ENCODE results near the gene LIN7A. TPM values are rescaled to one million over a fixed set of nuclear protein-coding genes. Genes with fewer than 3 reads are reported as not detected.

Gene LIN7A
- total RNA-seq, 1 donor from 2014 or later = 0.51 TPM

DNA sequence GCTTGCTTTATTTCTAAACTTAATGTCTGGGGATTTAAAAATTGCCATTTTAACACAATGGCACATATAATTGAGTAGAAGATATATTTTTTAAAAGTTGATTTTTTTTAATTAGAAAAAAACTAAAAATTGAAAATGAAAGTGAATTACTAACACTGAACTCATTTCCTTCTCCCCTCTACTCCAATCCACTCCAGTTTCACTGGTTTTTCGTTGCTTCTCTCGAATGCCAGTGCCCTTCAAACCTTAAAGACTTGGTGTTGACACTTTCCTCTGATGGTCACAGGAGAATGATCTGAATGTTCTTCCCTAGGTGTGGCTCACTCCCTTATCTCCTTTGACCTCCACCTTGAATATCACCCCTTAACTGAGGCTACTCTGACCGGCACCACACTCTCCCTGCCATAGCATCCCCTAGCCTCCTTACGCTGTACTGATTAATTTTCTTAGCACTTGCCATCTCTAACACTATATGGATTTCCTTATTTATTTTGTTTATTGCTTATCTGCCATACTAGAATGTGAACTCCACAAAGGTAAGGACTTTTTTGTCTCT, 107.1 kb downstream of the LIN7A start:
- Mint-ChIP-seq H3K4me3 (no peak overlapping the region), H3K9me3 (no peaks in the 10 kb centered on the region), H3K36me3 (ENCODE audit: low read depth) (no peaks in the 10 kb centered on the region), H3K27ac (no peak overlapping the region), H3K4me1 (no peaks in the 10 kb centered on the region), H3K27me3 (no peaks in the 10 kb centered on the region)
- DNase-seq = no peak
- intact Hi-C loops (cut with micrococcal nuclease) = no loop called here

- Mint-ChIP-seq H3K27me3 (no peaks in the 10 kb centered on the region), H3K9me3 (no peaks in the 10 kb centered on the region), H3K4me1 (no peaks in the 10 kb centered on the region), H3K4me3 (no peak overlapping the region), H3K27ac (no peak overlapping the region), H3K36me3 (ENCODE audit: low read depth) (no peaks in the 10 kb centered on the region)
- DNase-seq = no peak
- intact Hi-C loops (cut with micrococcal nuclease) = no loop called here
Observed at GRCh38 chr12:80829767-80830166, 108.0 kb downstream of the LIN7A start.

GRCh38 chr12:80825506-80825905, 112.2 kb downstream of the LIN7A start:
- no peak overlapping the region for H3K27ac Mint-ChIP-seq
- intact Hi-C loops (cut with micrococcal nuclease) = no loop called here

GRCh38 chr12:80823393-80823792, 114.3 kb downstream of the LIN7A start:
- no peak overlapping the region for H3K27ac Mint-ChIP-seq
- no peaks in the 10 kb centered on the region for H3K9me3 Mint-ChIP-seq
- intact Hi-C loops (cut with micrococcal nuclease) = no loop called here
- no peaks in the 10 kb centered on the region for H3K27me3 Mint-ChIP-seq
- no peak for DNase-seq
- no peak overlapping the region for H3K4me3 Mint-ChIP-seq
- no peaks in the 10 kb centered on the region for H3K4me1 Mint-ChIP-seq
- H3K36me3 Mint-ChIP-seq (ENCODE audit: low read depth) = no peaks in the 10 kb centered on the region

More at GRCh38 chr12:80825506-80825905, 112.2 kb downstream of the LIN7A start:
- Mint-ChIP-seq H3K4me1 (no peaks in the 10 kb centered on the region), H3K36me3 (ENCODE audit: low read depth) (no peaks in the 10 kb centered on the region), H3K4me3 (no peak overlapping the region), H3K27me3 (no peaks in the 10 kb centered on the region), H3K9me3 (no peaks in the 10 kb centered on the region)
- DNase-seq = no peak

DNA sequence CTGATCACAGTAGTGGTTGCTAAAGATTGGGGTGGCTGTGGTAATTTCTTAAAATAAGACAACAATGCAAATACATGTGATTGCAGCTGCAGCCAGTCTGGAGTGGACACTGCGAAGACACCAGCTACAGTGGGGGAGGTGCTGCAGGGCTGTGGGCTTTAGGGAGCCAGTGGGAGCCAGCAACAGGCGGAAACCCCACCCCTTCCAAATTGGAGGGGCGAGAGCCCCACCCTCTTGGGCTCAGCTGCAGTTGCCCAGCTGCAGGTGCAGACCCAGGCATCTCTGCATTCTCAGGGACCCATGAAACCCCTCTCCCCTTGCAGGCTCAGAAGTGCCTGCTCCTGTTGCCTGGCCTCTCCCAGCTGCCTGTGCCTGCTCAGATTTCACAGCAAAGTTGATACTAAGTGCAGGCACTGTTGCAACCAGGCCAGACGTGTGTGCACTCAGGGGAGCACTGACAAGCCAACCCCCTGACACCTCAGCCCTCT, 116.2 kb downstream of the LIN7A start:
- Mint-ChIP-seq H3K36me3 (ENCODE audit: low read depth) (no peaks in the 10 kb centered on the region), H3K27ac (no peak overlapping the region), H3K27me3 (no peaks in the 10 kb centered on the region), H3K9me3 (no peaks in the 10 kb centered on the region), H3K4me1 (no peaks in the 10 kb centered on the region), H3K4me3 (no peak overlapping the region)
- intact Hi-C loops (cut with micrococcal nuclease) = no loop called here
- DNase-seq = no peak

GRCh38 chr12:80818878-80819277, 118.9 kb downstream of the LIN7A start:
- intact Hi-C loops (cut with micrococcal nuclease) = no loop called here
- Mint-ChIP-seq H3K36me3 (ENCODE audit: low read depth) (no peaks in the 10 kb centered on the region), H3K4me1 (no peaks in the 10 kb centered on the region), H3K9me3 (no peaks in the 10 kb centered on the region), H3K4me3 (no peak overlapping the region), H3K27me3 (no peaks in the 10 kb centered on the region), H3K27ac (no peak overlapping the region)
- no peak for DNase-seq

DNA sequence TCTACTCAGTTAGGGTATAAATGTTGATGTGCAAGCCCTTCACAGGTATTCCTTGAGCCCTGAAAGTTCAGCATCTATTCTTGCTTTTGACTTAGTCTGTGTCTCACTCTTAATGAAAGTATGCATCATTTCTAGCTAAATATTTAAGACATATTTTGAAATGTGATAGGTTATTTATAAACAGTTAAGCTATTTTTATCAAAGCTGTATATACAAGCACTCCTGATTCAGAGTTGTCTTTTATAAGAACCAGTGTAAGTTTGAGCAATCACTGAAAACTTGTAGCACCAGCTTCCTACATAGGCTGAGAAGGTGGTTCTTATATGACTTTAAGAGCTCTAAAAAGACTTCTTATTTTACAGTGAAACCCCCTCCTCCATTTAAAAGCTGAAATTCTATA, 122.4 kb downstream of the LIN7A start:
- intact Hi-C loops (cut with micrococcal nuclease) = no loop called here
- H3K9me3 Mint-ChIP-seq = no peaks in the 10 kb centered on the region
- no peak overlapping the region for H3K4me3 Mint-ChIP-seq
- no peaks in the 10 kb centered on the region for H3K27me3 Mint-ChIP-seq
- DNase-seq = no peak
- H3K4me1 Mint-ChIP-seq = no peaks in the 10 kb centered on the region
- H3K36me3 Mint-ChIP-seq (ENCODE audit: low read depth) = no peaks in the 10 kb centered on the region
- no peak overlapping the region for H3K27ac Mint-ChIP-seq

DNA sequence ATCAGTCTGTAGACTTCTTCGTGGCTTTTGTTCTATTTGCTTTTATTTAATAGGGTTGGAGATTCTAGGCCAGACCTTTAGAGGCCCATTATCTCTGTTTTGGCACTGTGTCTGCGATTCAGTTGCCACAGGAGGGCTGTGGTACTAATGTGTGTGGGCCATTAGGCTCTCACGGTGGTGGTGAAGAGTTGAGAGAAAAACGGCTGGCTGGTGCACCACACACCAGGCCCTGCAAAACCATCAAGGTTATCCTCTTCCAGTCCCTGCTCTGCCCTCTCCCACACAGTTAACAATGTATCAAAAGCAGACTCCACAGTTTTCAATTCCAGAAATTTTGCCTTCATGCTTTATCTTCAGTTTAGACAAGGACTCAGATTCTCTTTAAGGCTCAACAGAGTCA, 123.3 kb downstream of the LIN7A start:
- no peak overlapping the region for H3K27ac Mint-ChIP-seq
- intact Hi-C loops (cut with micrococcal nuclease) = no loop called here
- no peaks in the 10 kb centered on the region for H3K4me1 Mint-ChIP-seq
- H3K36me3 Mint-ChIP-seq (ENCODE audit: low read depth) = no peaks in the 10 kb centered on the region
- no peak overlapping the region for H3K4me3 Mint-ChIP-seq
- DNase-seq = no peak
- H3K9me3 Mint-ChIP-seq = no peaks in the 10 kb centered on the region
- H3K27me3 Mint-ChIP-seq = no peaks in the 10 kb centered on the region

DNA sequence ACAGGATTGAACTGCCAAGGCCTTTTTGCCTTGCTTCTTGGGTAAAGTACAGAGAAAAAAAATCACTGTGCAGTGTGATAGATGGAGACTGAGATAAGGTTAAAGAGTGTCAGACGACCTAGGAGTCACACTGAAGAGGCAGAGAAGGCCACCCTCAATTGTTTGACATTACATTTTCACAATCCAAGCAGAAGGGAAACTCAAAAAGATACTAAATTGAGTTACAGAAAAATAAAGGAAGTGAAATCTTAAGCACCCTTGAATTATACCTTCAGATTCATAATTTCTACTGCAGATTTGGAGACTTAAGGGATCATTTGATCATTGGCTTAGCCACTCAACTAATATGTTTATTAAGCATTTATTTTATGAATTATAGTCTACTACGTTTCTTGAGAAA, 123.9 kb downstream of the LIN7A start:
- Mint-ChIP-seq H3K27me3 (no peaks in the 10 kb centered on the region), H3K4me3 (no peak overlapping the region), H3K9me3 (no peaks in the 10 kb centered on the region), H3K36me3 (ENCODE audit: low read depth) (no peaks in the 10 kb centered on the region), H3K27ac (no peak overlapping the region), H3K4me1 (no peaks in the 10 kb centered on the region)
- intact Hi-C loops (cut with micrococcal nuclease) = no loop called here
- DNase-seq = no peak

DNA sequence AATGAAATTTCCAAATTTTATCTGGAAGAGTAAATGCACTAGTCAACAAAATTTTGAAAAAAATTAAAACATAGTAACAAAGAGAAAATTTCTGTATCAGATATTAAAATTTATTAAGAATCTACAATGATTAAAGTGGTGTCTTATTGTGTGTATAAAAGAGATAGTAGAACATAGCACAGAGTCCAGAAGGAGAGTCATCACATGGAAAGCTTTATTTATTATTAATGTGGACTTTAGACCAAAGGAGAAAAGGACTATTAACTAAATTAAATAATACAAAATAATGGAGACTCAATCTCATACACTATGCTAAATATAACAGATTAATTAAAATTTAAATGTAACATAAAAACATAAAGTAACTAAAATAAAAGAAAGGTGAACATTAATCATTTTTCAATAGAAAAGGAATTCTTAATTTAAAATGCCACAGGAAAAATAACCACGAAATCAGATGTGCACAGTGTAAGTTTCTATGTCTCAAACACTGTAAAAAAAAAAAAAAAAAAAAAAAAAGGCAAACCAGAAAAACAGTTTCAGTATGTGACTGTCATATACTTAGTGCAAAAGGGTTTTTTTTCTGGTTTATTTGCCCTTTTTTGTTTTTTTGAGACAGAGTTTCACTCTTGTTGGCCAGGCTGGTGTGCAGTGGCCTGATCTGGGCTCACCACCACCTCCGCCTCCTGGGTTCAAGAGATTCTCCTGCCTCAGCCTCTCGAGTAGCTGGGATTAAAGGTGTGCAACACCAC, 125.6 kb downstream of the LIN7A start:
- no peaks in the 10 kb centered on the region for H3K36me3 Mint-ChIP-seq (ENCODE audit: low read depth)
- no peak for DNase-seq
- no peak overlapping the region for H3K4me3 Mint-ChIP-seq
- intact Hi-C loops (cut with micrococcal nuclease) = no loop called here
- no peaks in the 10 kb centered on the region for H3K4me1 Mint-ChIP-seq
- H3K27ac Mint-ChIP-seq = no peak overlapping the region
- H3K9me3 Mint-ChIP-seq = no peaks in the 10 kb centered on the region
- no peaks in the 10 kb centered on the region for H3K27me3 Mint-ChIP-seq

GRCh38 chr12:80810874-80811273, 126.9 kb downstream of the LIN7A start:
- Mint-ChIP-seq H3K4me1 (no peaks in the 10 kb centered on the region), H3K36me3 (ENCODE audit: low read depth) (no peaks in the 10 kb centered on the region), H3K9me3 (no peaks in the 10 kb centered on the region), H3K4me3 (no peak overlapping the region), H3K27ac (no peak overlapping the region), H3K27me3 (no peaks in the 10 kb centered on the region)
- DNase-seq = no peak
- intact Hi-C loops (cut with micrococcal nuclease) = no loop called here

DNA sequence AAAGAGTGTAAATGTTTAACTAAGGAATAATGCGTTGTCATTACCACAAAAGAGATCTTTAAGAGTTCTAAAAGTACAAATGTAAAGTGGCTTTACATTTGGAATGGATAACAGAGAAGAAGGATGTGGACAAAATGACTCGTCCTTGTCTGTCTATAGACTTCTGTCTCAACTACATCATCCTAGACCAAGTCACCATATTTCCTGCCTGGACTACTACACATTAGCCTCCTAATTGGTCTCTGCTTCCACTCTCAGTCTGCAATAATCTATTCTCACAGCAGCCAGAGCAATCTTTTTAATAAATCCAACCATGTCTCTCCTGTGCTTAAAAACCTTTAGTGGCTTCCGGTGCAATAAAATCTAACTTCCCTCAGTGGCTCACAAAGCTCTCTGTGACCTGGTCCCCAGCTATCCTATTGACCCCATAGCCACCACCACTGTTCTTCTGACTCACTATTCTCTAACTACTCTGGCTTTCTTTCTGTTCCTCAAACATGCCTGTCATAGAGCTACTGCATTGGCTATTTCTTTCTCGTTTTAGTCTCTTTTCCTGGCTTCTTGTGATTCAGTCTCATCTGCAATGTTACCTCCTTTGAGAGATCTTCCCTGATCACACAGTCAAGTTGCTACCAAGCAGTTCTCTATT, 130.0 kb downstream of the LIN7A start:
- intact Hi-C loops (cut with micrococcal nuclease) = no loop called here
- Mint-ChIP-seq H3K4me3 (no peak overlapping the region), H3K4me1 (no peaks in the 10 kb centered on the region), H3K27ac (no peak overlapping the region), H3K27me3 (no peaks in the 10 kb centered on the region), H3K36me3 (ENCODE audit: low read depth) (no peaks in the 10 kb centered on the region), H3K9me3 (no peaks in the 10 kb centered on the region)
- DNase-seq = no peak

DNA sequence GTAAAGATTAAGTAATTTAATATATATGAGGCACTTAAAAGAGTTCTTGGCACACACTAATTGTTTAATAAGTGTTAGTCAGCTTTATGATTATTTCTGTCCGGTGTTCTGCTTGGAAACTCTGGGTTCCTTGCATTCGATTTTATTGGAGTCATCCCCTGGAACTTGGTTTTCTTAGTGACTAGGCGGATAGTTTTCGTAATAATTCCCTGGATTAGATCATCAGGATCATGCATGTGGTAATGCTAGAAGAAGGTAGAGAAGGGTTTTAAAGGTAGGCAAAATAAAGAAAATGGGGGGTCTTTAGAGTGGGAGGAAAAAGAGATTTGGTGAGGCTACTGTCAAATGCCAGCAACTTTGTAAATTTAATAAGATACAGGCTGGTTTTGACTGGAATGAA, 132.6 kb downstream of the LIN7A start:
- no peak overlapping the region for H3K27ac Mint-ChIP-seq
- H3K4me1 Mint-ChIP-seq = no peaks in the 10 kb centered on the region
- no peak for DNase-seq
- intact Hi-C loops (cut with micrococcal nuclease) = no loop called here
- no peak overlapping the region for H3K4me3 Mint-ChIP-seq
- no peaks in the 10 kb centered on the region for H3K36me3 Mint-ChIP-seq (ENCODE audit: low read depth)
- H3K9me3 Mint-ChIP-seq = no peaks in the 10 kb centered on the region
- no peaks in the 10 kb centered on the region for H3K27me3 Mint-ChIP-seq

DNA sequence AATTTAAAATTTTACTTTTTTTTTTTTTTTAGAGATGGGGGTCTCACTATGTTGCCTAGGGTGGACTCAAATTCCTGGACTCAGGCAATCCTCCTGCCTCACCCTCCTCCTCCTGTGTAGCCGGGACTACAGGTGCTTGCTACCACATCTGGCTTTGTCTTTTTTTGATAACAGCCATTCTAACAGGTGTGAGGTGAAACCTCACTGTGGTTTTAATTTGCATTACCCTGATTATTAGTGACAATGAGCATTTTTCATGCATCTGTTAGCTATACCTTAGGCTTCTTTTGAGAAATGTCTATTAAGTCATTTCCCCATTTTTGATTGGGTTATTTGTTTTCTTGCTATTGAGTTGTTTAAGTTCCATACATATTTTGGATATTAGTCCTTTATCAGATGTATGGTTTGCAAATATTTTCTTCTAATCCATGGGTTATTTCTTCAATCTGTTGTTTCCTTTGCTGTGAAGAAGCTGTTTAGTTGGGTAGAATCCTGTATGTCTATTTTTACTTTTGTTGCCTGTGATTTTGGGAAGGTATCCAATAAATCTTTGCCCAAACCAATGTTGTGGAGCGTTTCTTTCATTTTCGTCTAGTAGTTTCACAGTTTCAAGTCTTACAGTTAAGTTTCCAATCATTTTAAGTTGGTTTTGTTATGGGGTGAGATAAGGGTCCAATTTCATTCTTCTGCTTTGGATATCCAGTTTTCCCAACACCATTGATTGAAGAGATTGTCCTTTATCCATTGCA, 134.9 kb downstream of the LIN7A start:
- Mint-ChIP-seq H3K27me3 (no peaks in the 10 kb centered on the region), H3K27ac (no peak overlapping the region), H3K4me1 (no peaks in the 10 kb centered on the region)

More for the DNA sequence above, 134.9 kb downstream of the LIN7A start:
- no peaks in the 10 kb centered on the region for H3K9me3 Mint-ChIP-seq
- no peak overlapping the region for H3K4me3 Mint-ChIP-seq
- DNase-seq = no peak
- intact Hi-C loops (cut with micrococcal nuclease) = no loop called here
- H3K36me3 Mint-ChIP-seq (ENCODE audit: low read depth) = no peaks in the 10 kb centered on the region

Data from activated CD4-positive, alpha-beta T cell treated with anti-CD3 and anti-CD28 coated beads, Interleukin-2, amount 10 ng/mL, durations not matched to agents 24 days and 14 days (primary cell).